ENCODE results near the gene CPB1.

Gene CPB1

DNA sequence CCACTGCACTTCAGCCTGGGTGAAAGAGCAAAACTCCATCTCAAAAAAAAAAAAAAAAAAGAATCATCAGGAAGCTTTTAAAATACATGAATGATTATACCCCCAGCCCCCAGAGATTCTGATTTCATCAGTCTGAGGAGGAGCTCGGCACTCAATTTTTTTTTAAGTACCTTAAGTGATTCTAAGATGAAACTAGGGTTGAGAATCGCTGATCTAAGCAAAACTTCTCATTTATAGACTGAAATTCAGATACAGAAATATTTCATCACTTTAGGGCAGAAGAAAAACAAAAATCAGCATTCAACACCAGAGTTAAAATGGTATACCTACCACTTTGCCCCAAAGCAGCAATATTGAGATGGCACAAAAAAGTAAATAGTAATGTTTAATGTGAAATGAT lies 62.2 kb downstream of the CPB1 start:
- Histone ChIP-seq H3K27ac (ENCODE audit: low read length) (no peak overlapping the region), H3K9me3 (ENCODE audit: insufficient read depth, low read depth, low read length) (no peaks in the 10 kb centered on the region), H3K4me3 (ENCODE audit: low read length) (no peak overlapping the region), H3K27me3 (ENCODE audit: insufficient read depth, low read length) (no peaks in the 10 kb centered on the region), H3K9ac (ENCODE audit: low read depth, low read length) (no peak overlapping the region), H3K4me1 (ENCODE audit: insufficient read depth, low read length) (no peaks in the 10 kb centered on the region), H3K36me3 (ENCODE audit: insufficient read depth, low read depth, low read length) (no peaks in the 10 kb centered on the region)

- Histone ChIP-seq H3K27ac (ENCODE audit: low read length) (no peak overlapping the region), H3K4me3 (ENCODE audit: low read length) (no peak overlapping the region), H3K36me3 (ENCODE audit: insufficient read depth, low read depth, low read length) (no peaks in the 10 kb centered on the region), H3K27me3 (ENCODE audit: insufficient read depth, low read length) (no peaks in the 10 kb centered on the region), H3K9me3 (ENCODE audit: insufficient read depth, low read depth, low read length) (no peaks in the 10 kb centered on the region), H3K4me1 (ENCODE audit: insufficient read depth, low read length) (no peaks in the 10 kb centered on the region), H3K9ac (ENCODE audit: low read depth, low read length) (no peak overlapping the region)
Measured at GRCh38 chr3:148896062-148896461, 68.5 kb downstream of the CPB1 start.

- Histone ChIP-seq H3K4me1 (ENCODE audit: insufficient read depth, low read length) (no peaks in the 10 kb centered on the region), H3K4me3 (ENCODE audit: low read length) (no peak overlapping the region), H3K9me3 (ENCODE audit: insufficient read depth, low read depth, low read length) (no peaks in the 10 kb centered on the region), H3K36me3 (ENCODE audit: insufficient read depth, low read depth, low read length) (no peaks in the 10 kb centered on the region), H3K27ac (ENCODE audit: low read length) (no peak overlapping the region), H3K27me3 (ENCODE audit: insufficient read depth, low read length) (no peaks in the 10 kb centered on the region), H3K9ac (ENCODE audit: low read depth, low read length) (no peak overlapping the region)
Measured at GRCh38 chr3:148901987-148902791, 74.6 kb downstream of the CPB1 start.

DNA sequence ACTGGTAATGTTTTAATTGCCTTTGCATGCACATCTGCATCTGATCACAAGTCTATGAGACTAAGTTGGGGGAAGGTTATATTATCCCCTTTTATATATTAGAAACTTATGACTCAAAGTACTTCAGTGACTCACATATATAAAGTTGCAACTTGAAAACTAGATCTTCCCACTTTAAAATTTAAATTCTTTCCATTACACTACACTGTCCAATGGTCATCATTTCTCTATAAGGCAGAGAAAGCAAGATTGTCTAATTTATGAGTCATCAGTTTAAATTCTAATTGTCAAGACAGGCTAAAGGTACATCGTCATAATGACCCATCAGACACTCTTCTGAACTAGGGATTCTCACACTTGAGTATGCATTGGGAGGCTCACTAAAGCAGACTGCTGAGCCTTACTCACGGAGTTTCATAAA lies 75.4 kb downstream of the CPB1 start:
- H3K4me1 ChIP-seq (ENCODE audit: insufficient read depth, low read length), result no peaks in the 10 kb centered on the region
- no peak overlapping the region for H3K27ac ChIP-seq (ENCODE audit: low read length)
- H3K4me3 ChIP-seq (ENCODE audit: low read length), result no peak overlapping the region
- no peaks in the 10 kb centered on the region for H3K27me3 ChIP-seq (ENCODE audit: insufficient read depth, low read length)
- H3K9me3 ChIP-seq (ENCODE audit: insufficient read depth, low read depth, low read length), result no peaks in the 10 kb centered on the region
- no peaks in the 10 kb centered on the region for H3K36me3 ChIP-seq (ENCODE audit: insufficient read depth, low read depth, low read length)
- H3K9ac ChIP-seq (ENCODE audit: low read depth, low read length), result no peak overlapping the region

GRCh38 chr3:148903941-148904340 lies 76.3 kb downstream of the CPB1 start:
- no peaks in the 10 kb centered on the region for H3K27me3 ChIP-seq (ENCODE audit: insufficient read depth, low read length)

GRCh38 chr3:148906667-148907066 lies 79.1 kb downstream of the CPB1 start:
- no peaks in the 10 kb centered on the region for H3K27me3 ChIP-seq (ENCODE audit: insufficient read depth, low read length)

More at GRCh38 chr3:148903941-148904340, 76.3 kb downstream of the CPB1 start:
- H3K9me3 ChIP-seq (ENCODE audit: insufficient read depth, low read depth, low read length), result no peaks in the 10 kb centered on the region
- H3K36me3 ChIP-seq (ENCODE audit: insufficient read depth, low read depth, low read length), result no peaks in the 10 kb centered on the region
- no peak overlapping the region for H3K4me3 ChIP-seq (ENCODE audit: low read length)
- H3K27ac ChIP-seq (ENCODE audit: low read length), result no peak overlapping the region
- H3K9ac ChIP-seq (ENCODE audit: low read depth, low read length), result no peak overlapping the region
- H3K4me1 ChIP-seq (ENCODE audit: insufficient read depth, low read length), result no peaks in the 10 kb centered on the region

More at GRCh38 chr3:148906667-148907066, 79.1 kb downstream of the CPB1 start:
- H3K4me3 ChIP-seq (ENCODE audit: low read length), result no peak overlapping the region
- H3K9me3 ChIP-seq (ENCODE audit: insufficient read depth, low read depth, low read length), result no peaks in the 10 kb centered on the region
- no peak overlapping the region for H3K27ac ChIP-seq (ENCODE audit: low read length)
- H3K9ac ChIP-seq (ENCODE audit: low read depth, low read length), result no peak overlapping the region
- H3K36me3 ChIP-seq (ENCODE audit: insufficient read depth, low read depth, low read length), result no peaks in the 10 kb centered on the region
- no peaks in the 10 kb centered on the region for H3K4me1 ChIP-seq (ENCODE audit: insufficient read depth, low read length)
